Measurements from ENCODE around the gene DDT.
"Not testable (repeated sequence)": the region's sequence is repeated elsewhere in the genome, so short reads cannot be mapped to it uniquely, and the experiment has no call there.

DDT gene

DNA sequence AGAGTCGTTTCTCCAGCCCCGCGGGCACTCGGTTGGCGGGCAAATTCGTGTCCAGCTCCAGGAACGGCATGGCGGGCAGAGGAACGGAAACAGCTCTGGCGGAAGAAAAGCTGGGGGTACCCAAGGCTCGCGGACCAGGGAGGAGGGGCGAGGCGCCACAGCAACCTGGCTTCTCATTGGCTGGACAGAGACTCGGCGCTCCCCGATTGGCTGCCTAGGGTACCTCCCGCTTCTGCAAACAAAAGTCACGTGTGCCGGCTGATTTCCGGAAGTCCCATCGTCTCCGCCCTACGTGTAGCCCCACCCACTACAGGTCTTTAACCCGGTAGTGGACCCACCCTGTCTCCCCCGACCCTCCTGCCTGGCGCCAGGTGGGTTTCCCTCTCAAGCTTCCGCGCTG lies at the start of gene DDT:
Gene DDT, minus strand, starts transcription at position 97 of the 400 bp plus-strand sequence. Its CDS starts 27 bp downstream, at position 70.
- H3K4me3 ChIP-seq (ENCODE audit: control insufficient read depth, low read depth, low read length); DNase-seq (ENCODE audit: low read depth): not testable (repeated sequence)

DNA sequence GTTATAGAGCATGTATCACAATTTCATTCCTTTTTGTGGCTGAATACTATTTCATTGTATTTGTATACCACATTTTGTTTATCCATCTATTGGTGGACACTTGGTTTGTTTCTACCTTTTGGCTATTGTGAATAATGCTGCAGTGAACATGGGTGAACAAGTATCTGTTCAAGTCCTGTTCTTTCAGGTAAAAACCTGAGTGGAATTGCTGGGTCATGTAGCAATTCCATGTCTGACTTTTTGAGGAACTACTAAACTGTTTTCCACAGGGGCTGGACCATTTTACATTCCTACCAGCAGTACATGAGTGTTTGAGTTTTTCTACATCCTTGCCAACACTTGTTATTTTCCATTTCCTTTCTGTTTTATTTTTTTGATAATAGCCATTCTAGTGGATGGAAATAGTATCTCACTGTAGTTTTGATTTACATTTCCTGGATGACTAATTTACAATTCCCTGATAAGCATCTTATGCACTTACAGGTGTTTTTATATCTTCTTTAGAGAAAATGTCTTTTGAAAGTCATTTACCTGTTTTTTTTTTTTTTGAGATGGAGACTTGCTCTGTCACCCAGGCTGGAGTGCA lies 49.1 kb upstream of the DDT start:
- TF ChIP-seq, protein P1, sequence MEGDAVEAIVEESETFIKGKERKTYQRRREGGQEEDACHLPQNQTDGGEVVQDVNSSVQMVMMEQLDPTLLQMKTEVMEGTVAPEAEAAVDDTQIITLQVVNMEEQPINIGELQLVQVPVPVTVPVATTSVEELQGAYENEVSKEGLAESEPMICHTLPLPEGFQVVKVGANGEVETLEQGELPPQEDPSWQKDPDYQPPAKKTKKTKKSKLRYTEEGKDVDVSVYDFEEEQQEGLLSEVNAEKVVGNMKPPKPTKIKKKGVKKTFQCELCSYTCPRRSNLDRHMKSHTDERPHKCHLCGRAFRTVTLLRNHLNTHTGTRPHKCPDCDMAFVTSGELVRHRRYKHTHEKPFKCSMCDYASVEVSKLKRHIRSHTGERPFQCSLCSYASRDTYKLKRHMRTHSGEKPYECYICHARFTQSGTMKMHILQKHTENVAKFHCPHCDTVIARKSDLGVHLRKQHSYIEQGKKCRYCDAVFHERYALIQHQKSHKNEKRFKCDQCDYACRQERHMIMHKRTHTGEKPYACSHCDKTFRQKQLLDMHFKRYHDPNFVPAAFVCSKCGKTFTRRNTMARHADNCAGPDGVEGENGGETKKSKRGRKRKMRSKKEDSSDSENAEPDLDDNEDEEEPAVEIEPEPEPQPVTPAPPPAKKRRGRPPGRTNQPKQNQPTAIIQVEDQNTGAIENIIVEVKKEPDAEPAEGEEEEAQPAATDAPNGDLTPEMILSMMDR (IDR thresholded peaks at IDR 0.05; ENCODE audit: control insufficient read depth, insufficient read depth, low read depth, low read length, missing control alignments): no peak
- no peak for DNase-seq (ENCODE audit: low read depth)
- no peak overlapping the region for H3K4me3 ChIP-seq (ENCODE audit: control insufficient read depth, low read depth, low read length)

DNA sequence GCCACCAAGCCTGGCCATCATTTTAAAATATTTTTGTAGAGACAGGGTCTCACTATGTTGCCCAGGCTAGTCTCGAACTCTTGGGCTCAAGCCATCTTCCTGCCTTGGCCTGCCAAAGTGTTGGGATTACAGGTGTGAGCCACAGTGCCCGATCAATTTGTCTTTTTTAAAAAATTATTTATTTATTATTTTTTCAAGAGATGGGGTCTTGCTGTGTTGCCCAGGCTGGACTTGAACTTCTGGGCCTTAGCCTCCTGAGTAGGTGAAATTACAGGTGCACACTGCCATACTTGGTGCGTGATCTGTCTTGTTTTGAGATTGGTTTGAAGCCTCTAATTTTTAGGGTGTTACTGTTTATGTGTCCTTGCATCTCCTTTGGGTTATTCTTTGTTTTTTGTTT lies 47.1 kb upstream of the DDT start:
- TF ChIP-seq, protein P1 (IDR thresholded peaks at IDR 0.05; ENCODE audit: control insufficient read depth, insufficient read depth, low read depth, low read length, missing control alignments): no peak
- H3K4me3 ChIP-seq (ENCODE audit: control insufficient read depth, low read depth, low read length): no peak overlapping the region
- DNase-seq (ENCODE audit: low read depth): no peak

DNA sequence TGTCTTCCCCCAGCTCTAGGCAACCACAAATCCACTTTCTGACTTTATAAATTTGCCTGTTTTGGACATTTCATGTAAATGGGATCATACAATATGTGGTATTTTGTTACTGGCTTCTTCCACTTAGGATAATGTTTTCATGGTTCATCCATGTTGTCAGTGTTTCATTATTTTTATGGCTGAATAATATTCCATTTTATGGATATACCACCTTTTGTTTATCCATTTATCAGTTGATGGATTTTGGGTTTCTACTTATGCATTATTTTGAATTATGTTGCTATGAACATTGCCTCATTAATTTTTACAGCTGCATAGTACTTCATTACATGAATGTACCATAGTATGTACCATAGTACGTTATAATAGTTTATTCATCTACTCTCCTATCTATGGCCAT lies 41.9 kb upstream of the DDT start:
- TF ChIP-seq, protein P1 (IDR thresholded peaks at IDR 0.05; ENCODE audit: control insufficient read depth, insufficient read depth, low read depth, low read length, missing control alignments): no peak
- H3K4me3 ChIP-seq (ENCODE audit: control insufficient read depth, low read depth, low read length): no peak overlapping the region
- no peak for DNase-seq (ENCODE audit: low read depth)

DNA sequence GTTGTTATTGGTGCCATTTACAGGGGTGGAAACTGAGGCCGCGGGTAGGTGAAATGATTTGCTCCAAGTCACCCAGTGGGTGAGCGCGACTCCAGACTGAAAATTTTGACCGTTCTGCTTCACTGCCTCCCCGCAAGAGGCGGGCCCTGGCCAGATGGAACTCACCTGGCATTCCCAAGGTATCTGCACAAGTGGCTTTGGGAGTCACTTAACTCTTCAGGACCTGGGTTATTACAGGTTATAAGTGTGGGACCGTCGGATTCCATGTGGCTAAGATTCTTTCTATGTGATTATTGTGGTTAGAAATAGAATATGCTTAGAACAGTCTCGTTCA lies 37.5 kb upstream of the DDT start:
- no peak for DNase-seq (ENCODE audit: low read depth)
- peak overlapping the region; percentile 80 for H3K4me3 ChIP-seq (ENCODE audit: control insufficient read depth, low read depth, low read length)
- TF ChIP-seq, protein P1 (IDR thresholded peaks at IDR 0.05; ENCODE audit: control insufficient read depth, insufficient read depth, low read depth, low read length, missing control alignments): no peak

DNA sequence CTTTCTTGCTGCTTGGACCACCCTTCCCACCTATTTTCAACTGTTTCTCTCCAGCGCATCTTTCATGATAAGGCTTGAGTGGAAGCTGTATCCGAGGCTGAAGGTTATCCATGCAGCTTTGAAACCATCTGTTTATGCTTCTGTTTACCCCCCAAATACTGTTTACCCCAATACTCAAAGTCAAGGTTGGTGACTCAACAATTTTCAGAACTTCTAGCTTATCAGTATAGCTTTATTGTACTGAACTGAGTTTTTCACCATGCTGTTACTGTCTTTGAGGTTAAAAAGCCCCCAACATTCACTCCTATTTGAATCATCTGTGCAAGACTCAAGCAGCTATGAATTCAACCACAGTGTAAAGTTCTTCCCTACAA lies 35.8 kb upstream of the DDT start:
- H3K4me3 ChIP-seq (ENCODE audit: control insufficient read depth, low read depth, low read length): no peak overlapping the region
- TF ChIP-seq, protein P1 (IDR thresholded peaks at IDR 0.05; ENCODE audit: control insufficient read depth, insufficient read depth, low read depth, low read length, missing control alignments): no peak
- DNase-seq (ENCODE audit: low read depth): no peak

DNA sequence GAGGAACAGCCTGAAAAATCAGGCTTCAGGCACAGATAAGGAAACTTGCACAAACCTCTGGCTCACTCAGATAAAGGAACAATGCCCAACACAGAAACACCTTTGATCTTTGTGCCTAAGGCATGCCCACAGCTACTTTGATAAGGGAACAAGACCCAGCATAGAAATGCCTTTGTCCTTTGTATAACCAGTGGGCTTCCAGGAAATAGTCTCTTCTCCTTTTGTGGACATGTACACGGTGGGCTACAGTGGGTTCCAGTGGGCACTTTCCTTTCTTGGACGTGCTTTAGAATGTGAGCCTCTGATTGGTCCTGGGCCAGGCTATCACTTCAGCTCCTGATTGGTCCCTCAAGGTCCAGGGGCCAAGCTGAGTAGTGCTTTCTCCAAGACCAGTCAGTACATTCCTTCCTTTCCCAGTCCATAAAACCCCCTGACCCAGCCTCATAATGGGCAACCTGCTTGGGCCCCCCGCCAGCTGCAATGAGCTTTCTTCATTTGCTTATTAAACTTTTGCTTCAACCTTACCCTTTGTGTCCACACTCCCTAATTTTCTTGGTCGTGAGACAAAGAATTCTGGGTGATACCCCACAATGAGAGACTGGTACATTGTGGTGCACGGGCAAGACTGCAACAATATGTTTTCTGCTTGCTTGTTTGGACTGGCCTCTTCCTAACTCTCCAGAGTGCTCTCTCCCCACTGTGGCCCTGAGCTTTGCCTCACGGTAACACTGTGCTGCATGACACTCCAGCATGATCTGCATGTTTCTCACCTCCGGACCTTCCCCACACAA lies 35.2 kb upstream of the DDT start:
- DNase-seq (ENCODE audit: low read depth): no peak

More for the DNA sequence above, 35.2 kb upstream of the DDT start:
- TF ChIP-seq, protein P1 (IDR thresholded peaks at IDR 0.05; ENCODE audit: control insufficient read depth, insufficient read depth, low read depth, low read length, missing control alignments): no peak
- no peak overlapping the region for H3K4me3 ChIP-seq (ENCODE audit: control insufficient read depth, low read depth, low read length)
